ENCODE data around the gene WDR45B.

DNA sequence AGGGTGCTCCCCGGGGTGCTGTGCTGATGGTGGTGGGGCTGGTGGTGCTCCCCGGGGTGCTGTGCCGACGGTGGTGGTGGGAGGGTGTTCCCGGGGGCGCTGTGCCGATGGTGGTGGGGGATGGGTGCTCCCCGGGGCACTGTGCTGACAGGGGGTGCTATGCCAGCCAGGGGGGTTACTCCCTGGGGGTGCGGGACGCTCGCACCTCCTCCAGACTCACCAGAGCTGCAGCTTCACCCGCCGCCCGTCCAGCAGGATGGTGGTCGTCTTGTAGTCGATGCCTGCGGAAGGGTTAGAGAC, 16.0 kb upstream of the WDR45B start:
- TF ChIP-seq, protein P1, sequence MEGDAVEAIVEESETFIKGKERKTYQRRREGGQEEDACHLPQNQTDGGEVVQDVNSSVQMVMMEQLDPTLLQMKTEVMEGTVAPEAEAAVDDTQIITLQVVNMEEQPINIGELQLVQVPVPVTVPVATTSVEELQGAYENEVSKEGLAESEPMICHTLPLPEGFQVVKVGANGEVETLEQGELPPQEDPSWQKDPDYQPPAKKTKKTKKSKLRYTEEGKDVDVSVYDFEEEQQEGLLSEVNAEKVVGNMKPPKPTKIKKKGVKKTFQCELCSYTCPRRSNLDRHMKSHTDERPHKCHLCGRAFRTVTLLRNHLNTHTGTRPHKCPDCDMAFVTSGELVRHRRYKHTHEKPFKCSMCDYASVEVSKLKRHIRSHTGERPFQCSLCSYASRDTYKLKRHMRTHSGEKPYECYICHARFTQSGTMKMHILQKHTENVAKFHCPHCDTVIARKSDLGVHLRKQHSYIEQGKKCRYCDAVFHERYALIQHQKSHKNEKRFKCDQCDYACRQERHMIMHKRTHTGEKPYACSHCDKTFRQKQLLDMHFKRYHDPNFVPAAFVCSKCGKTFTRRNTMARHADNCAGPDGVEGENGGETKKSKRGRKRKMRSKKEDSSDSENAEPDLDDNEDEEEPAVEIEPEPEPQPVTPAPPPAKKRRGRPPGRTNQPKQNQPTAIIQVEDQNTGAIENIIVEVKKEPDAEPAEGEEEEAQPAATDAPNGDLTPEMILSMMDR (IDR thresholded peaks at IDR 0.05; ENCODE audit: poor library complexity): no peak
- no peak for TF ChIP-seq EZH2phosphoT487 (IDR thresholded peaks at IDR 0.05; ENCODE audit: low read depth, severe bottlenecking, unreplicated experiment)

Measured in hepatocyte (in vitro differentiated cells).